ENCODE results near the gene IARS2.
"Not testable (repeated sequence)": the region's sequence is repeated elsewhere in the genome, so short reads cannot be mapped to it uniquely, and the experiment has no call there.

IARS2 gene

DNA sequence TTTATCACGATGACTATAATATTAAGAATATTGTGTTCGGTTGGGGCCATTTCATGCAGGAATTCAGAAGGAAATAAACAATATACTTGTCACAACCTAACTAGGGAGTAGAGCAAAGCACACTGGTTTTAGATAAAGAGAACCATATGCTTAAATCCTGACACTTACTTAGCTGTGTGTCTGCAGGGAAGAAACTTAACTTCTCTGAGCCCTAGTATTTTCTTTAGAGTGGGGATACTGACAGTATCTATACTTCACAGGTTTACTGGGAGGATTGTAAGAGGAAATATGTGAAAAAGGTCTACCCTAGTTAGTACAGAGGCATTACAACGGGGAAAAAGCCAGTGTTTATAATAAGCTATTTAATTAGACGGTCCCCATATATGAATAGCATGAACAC lies 72.9 kb downstream of the IARS2 start:
- no peak for DNase-seq (ENCODE audit: low read depth)

DNA sequence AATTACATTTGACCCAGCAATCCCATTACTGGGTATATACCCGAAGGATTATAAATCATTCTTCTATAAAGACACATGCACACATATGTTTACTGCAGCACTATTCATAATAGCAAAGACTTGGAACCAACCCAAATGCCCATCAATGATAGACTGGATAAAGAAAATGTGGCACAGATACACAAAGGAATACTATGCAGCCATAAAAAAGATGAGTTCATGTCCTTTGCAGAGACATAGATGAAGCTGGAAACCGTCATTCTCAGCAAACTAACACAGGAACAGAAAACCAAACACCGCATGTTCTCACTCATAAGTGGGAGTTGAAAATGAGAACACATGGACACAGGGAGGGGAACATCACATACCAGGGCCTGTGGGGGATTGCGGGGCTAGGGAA lies 76.0 kb downstream of the IARS2 start:
- not testable (repeated sequence) for DNase-seq (ENCODE audit: low read depth)

DNA sequence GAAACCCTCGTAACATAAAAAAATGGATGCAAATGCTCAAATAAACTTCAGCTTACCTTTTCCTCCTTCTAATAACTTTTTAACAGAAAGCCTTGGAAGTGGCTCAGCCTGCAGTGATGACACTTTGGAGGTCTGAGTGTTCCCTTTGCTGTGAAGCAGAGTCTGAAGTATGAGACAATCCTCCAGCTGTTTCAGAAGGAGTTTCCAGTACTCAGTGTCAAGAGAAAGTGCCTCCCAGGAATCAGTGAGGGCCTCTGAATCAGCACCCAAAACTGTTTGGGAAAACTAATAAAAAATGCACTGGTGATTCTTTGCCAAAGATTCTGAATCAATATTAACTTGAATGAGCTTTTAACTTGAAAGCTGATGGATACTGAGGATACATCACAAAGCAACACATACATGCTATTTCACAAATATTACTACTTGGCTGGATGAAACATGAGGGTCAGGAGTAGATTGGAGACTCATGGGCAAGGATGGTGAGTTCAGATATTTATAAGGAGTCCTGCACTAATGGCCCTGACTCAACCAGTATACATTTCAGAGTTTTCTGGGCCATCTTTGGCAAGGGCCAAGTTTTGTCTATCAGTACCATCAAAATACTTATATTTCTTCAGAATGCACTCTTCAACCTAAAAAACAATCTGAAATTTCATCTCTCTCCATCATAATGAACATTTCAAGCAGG lies 77.0 kb downstream of the IARS2 start:
- no peak for DNase-seq (ENCODE audit: low read depth)

DNA sequence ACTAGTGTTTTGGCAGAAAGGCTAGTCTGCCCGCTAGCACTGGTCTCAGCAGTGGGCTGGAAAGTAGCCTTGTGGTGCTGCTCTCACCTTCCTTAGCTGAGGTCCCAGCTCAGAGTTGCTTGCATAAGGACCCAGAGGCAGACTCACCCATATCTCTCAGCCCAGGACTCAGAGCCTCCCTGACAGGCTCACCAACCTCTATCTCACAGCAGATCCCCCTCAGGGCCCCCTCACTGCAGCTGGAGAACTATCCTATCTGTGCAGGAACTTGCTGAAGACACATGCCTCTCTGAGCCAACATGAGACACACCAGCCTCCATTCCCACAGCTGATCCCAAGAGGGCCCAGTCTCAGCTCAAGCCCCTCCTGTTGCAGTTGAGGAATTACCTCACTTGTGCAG lies 82.6 kb downstream of the IARS2 start:
- DNase-seq (ENCODE audit: low read depth), result no peak

DNA sequence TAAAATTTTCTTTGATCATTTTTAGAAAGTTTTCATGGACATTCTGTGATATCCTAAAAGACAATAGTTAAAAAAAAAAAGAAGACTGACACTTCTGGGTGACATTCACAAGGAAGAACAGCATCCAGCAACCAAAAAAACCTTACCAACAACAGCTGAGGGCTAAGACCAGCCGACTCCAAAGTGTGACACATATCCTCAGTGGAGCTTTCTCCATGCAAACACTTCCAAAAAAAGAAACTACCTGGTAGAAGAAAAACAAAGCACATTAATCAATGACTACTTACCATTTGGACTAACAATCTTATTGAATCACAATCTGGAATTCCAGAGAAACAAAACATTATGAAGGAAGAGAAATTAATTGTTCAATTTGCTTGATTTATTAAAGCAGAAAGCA lies 88.2 kb downstream of the IARS2 start:
- DNase-seq (ENCODE audit: low read depth), result no peak

DNA sequence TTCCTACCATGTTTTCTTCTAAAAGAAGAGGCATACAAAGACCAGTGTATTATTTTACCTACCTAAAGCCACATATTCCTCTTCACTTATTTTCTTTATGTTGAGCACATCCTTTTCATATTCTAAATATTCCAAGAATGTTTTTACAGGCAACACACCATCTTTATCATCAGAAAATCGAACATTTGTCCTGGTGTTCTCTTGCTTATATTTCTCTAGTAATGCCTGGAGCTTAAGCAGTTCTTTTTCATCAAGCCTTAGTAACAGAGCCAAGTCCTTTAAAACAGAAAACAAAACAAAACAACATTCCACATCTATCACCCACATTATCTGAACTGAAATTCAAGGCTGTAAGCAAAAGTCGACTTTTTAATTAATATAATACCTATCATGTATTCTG lies 88.7 kb downstream of the IARS2 start:
- DNase-seq (ENCODE audit: low read depth), result no peak

DNA sequence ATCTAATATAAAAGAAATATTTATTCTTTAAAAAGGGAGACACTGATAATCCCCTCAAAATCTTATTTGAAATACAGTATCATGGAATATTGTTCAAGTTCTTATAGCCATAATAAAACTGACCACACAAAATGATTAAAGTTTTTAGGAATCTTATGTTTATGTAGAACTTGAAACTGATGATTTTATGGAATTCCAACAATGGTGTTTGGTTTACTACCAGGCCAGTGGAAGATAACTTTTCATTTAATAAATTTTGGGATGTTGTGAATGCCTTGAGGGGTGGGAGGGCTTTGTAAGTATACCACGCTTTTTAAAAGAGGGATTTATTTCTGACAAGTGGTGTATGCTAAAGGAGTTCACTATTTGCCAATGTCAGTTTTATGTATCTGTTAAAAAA lies 90.6 kb downstream of the IARS2 start:
- DNase-seq (ENCODE audit: low read depth), result no peak

DNA sequence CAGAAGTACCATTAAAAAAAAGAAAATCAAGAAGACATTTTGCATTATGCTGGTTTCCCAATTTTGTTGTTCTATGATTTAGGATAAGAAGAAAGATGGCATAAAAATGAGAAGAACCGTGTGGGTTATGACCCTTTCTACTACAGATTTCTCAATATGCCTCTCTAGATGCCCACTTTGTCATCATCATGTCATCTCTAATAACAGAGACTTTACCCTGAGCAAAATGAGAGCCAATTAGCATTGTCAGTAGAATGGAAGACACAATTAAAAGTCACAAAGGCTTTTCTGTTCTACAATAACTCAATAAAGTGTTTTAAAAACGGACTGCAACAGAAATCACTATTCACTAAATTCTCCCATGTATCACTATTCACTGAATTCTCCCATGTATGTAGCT lies 92.8 kb downstream of the IARS2 start:
- no peak for DNase-seq (ENCODE audit: low read depth)

DNA sequence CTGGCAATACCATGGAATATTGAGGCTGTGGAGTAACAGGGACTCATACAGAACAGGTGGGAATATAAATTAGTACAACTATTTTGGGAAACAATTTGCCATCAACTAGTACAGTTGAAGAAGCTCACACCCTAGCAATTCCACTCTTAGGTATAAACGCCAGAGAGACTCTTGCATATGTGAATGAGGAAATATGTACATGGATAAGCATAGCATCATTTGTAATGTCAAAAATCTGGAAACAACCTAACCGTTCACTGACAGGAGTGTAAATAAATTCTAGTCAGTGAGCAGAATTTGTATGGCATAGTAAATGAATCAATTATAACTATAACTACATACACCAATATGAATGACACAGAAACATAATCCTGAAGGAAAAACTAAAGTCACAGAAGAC lies 94.6 kb downstream of the IARS2 start:
- DNase-seq (ENCODE audit: low read depth), result no peak

DNA sequence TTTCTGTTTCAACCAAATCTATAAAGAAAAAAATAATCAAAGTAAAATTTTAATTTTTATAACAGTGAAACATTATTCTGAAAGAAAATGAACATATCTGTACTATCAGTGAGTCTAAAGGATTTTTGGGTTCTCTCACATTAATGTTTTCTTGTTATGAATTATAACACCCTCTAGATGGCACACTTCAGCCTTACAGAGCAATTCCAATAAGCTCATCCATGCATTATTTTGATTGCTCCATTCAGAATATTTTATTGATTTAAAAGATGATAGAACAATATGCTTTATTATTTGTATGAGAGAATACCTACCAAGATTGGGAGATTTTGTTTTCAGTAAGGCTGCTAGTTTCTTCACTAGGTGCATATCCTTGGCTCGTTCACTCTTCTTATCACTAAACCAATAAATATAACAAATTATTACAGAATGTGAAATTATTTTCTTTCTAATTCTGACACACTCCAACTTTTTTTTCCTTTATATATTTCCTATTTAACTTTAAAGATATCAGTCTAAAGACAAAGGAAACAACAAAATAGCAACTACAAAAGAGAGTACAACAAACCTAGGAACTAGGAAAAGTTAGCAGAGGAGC lies 95.9 kb downstream of the IARS2 start:
- no peak for DNase-seq (ENCODE audit: low read depth)

DNA sequence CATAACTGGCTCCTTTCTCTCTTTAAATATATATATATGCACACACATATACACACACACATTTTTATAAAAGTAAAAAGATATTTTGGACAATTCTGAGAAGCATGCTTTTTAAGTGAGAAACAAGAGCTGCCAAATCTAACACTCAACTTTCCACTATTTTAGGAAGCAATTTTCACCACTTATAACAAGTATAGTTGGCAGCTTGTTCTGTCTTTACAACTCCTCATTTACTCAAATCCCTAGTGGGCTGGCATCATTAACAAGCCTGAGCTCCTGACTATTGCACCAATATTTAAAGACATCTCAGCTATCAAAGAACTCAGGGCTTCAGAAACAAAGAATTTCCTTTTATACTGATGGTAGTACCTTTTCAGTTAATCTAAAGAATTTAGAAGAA lies 101.8 kb downstream of the IARS2 start:
- no peak for DNase-seq (ENCODE audit: low read depth)
